GM12872 (cell line): ENCODE results near the gene MAGEB4.

ENCODE experiments used
- CTCF ChIP-seq: IDR thresholded peaks from 3 replicates; pipeline ENCODE4 v1.5.1; 2011; ENCODE audit warnings: low read depth, mild to moderate bottlenecking, low read length, moderate library complexity; ENCODE audit not compliant: insufficient read depth

MAGEB4 gene

GRCh38 chrX:30241724-30242415 lies at the start of gene MAGEB4:
MAGEB4 (plus strand) TSS chrX:30242000; CDS start chrX:30242136, 136 bp downstream.
- TF ChIP-seq CTCF = no peak

- TF ChIP-seq CTCF = no peak
These were observed 45.5 kb upstream of the MAGEB4 start for GRCh38 chrX:30196322-30196721.

GRCh38 chrX:30212172-30212571 lies 29.6 kb upstream of the MAGEB4 start:
- TF ChIP-seq CTCF = no peak

- TF ChIP-seq CTCF = peak; percentile 15; the same call in 1 of the 3 replicates
These were observed 26.4 kb upstream of the MAGEB4 start, which contains the start of gene MAGEB2 for GRCh38 chrX:30215357-30215843. MAGEB2 (plus strand) TSS chrX:30215563; CDS start chrX:30218581, 3,018 bp downstream.

- TF ChIP-seq CTCF = no peak
These were observed 24.3 kb upstream of the MAGEB4 start for GRCh38 chrX:30217465-30217864.

- TF ChIP-seq CTCF = no peak
These were observed 22.4 kb upstream of the MAGEB4 start for GRCh38 chrX:30219372-30219771.

GRCh38 chrX:30220661-30221060 lies 21.1 kb upstream of the MAGEB4 start:
- no peak for TF ChIP-seq CTCF
